Mesendoderm (in vitro differentiated cells): ENCODE data around the gene ADGRV1.

Experiments used
- DNase-seq: peaks from one replicate; pipeline ENCODE4 v3.0.0; 2013
- H2AK5ac ChIP-seq: 2 replicates; pipeline ENCODE4 v1.6.1; 2013; ENCODE audit warnings: low read length, inconsistent platforms
- H2BK120ac ChIP-seq: 2 replicates; pipeline ENCODE4 v1.6.1; 2013; ENCODE audit warnings: low read depth, mild to moderate bottlenecking, low read length, moderate library complexity, mixed read lengths
- H2BK15ac ChIP-seq: replicated peaks from 2 replicates; pipeline ENCODE4 v1.6.1; 2013; ENCODE audit warnings: low read depth, mild to moderate bottlenecking, moderate library complexity
- H2BK5ac ChIP-seq: 2 replicates; pipeline ENCODE4 v1.6.1; 2013; ENCODE audit warnings: low read length, inconsistent platforms
- H3K18ac ChIP-seq: 2 replicates; pipeline ENCODE4 v1.6.1; 2013; ENCODE audit warnings: mild to moderate bottlenecking, low read length, mixed read lengths
- H3K23ac ChIP-seq: one replicate; pipeline ENCODE4 v1.6.1; 2013; ENCODE audit warnings: low read length
- H3K27ac ChIP-seq: 2 replicates; pipeline ENCODE4 v1.5.1; 2013; ENCODE audit warnings: low read depth, mild to moderate bottlenecking, inconsistent platforms, low read length, moderate library complexity
- H3K27me3 ChIP-seq: 2 replicates; pipeline ENCODE4 v1.6.1; 2013; ENCODE audit warnings: low read length, control low read depth, mild to moderate bottlenecking, inconsistent platforms; ENCODE audit not compliant: insufficient read depth, poor library complexity
- H3K36me3 ChIP-seq: 2 replicates; pipeline ENCODE4 v1.6.1; 2013; ENCODE audit warnings: low read length, inconsistent platforms; ENCODE audit not compliant: control insufficient read depth, insufficient read depth
- H3K4ac ChIP-seq: one replicate; pipeline ENCODE4 v1.6.1; 2013; ENCODE audit warnings: low read depth, mild to moderate bottlenecking, low read length, moderate library complexity
- H3K4me1 ChIP-seq: 2 replicates; pipeline ENCODE4 v1.6.1; 2013; ENCODE audit warnings: low read depth, low read length, inconsistent platforms; ENCODE audit not compliant: control insufficient read depth
- H3K4me2 ChIP-seq: 2 replicates; pipeline ENCODE4 v1.6.1; 2013; ENCODE audit warnings: low read length
- H3K4me3 ChIP-seq: 2 replicates; pipeline ENCODE4 v1.5.1; 2013; ENCODE audit warnings: mild to moderate bottlenecking, low read length
- H3K56ac ChIP-seq: one replicate; pipeline ENCODE4 v1.6.1; 2013; ENCODE audit warnings: low read length
- H3K79me1 ChIP-seq: 2 replicates; pipeline ENCODE4 v1.6.1; 2013; ENCODE audit warnings: low read length, inconsistent platforms
- H3K79me2 ChIP-seq: 2 replicates; pipeline ENCODE4 v1.6.1; 2013; ENCODE audit warnings: mild to moderate bottlenecking, low read length; ENCODE audit not compliant: control insufficient read depth, insufficient read depth
- H3K9ac ChIP-seq: 2 replicates; pipeline ENCODE4 v1.6.1; 2013; ENCODE audit warnings: low read length, inconsistent platforms
- H4K5ac ChIP-seq: one replicate; pipeline ENCODE4 v1.6.1; 2013; ENCODE audit warnings: low read length
- H4K8ac ChIP-seq: one replicate; pipeline ENCODE4 v1.6.1; 2013; ENCODE audit warnings: low read depth, mild to moderate bottlenecking, control low read depth, low read length, moderate library complexity
- WGBS: extraction: QIAGEN DNeasy Blood & Tissue Kit; methylation state at CpG from one replicate; pipeline ENCODE4 v1.1.7; 2013; ENCODE audit warnings: low lambda C conversion rate, missing lambda C conversion rate; ENCODE audit not compliant: insufficient coverage; ENCODE audit errors: extremely low coverage; 5-methylcytosine and 5-hydroxymethylcytosine counted together

Gene ADGRV1

DNA sequence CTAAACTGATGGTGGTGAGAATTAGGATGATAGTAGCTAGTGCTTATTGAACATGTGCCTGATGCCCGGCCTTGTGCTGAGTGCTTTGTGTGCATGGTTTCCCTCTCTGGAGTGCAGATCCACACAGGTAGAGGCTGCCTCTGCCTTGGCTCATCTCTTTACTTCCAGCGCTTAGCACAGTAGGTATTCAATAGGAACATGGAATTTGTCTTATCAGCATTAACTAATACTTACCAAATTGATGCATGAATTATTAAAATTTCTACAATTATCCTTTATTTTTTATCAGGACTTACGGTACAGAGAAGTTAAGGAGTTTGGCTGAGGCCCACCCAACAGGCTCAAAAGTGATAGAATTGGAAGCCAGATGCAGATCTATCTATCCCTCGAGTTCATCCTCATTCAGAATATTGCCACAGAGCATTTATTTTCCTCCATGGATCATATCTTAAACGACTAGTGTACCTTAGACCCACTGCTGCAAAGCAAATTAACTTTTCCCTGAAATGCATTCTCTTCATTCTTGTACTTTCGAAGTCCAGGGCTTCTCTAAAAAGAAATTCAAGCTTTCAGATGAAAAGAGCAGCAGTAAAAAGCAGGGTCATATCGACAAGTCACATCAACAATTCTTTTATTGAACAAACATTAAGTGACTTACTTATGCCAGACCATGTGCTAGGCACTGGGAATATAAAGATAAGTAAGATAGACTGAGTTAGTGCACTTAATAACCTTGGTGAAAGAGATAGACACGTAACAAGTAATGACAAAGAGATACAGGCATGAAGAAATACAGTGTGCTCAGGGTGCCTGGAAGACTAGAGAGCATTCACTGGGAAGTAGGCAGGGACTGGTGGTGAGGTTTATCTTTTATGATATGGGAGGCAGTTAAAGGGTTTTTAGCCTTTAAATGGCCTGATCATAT is 534.5 kb downstream of the ADGRV1 start:
- no CpG with 5 or more reads among the region's 8 CpGs for WGBS
- H2BK120ac ChIP-seq, result no peak overlapping the region
- no peak overlapping the region for H2BK15ac ChIP-seq
- no peak for DNase-seq
- no peaks in the 10 kb centered on the region for H3K4me1 ChIP-seq
- no peak overlapping the region for H3K23ac ChIP-seq
- H2AK5ac ChIP-seq, result no peak overlapping the region
- H3K4ac ChIP-seq, result no peak overlapping the region
- H3K36me3 ChIP-seq, result no peaks in the 10 kb centered on the region
- H3K18ac ChIP-seq, result no peak overlapping the region
- H3K56ac ChIP-seq, result no peak overlapping the region
- no peak overlapping the region for H4K5ac ChIP-seq
- H3K4me2 ChIP-seq, result no peak overlapping the region
- no peak overlapping the region for H3K27ac ChIP-seq
- H3K79me1 ChIP-seq, result no peaks in the 10 kb centered on the region
- H3K79me2 ChIP-seq, result no peaks in the 10 kb centered on the region
- no peak overlapping the region for H3K4me3 ChIP-seq
- H3K9ac ChIP-seq, result no peak overlapping the region
- H4K8ac ChIP-seq, result no peak overlapping the region
- no peak overlapping the region for H2BK5ac ChIP-seq
- no peaks in the 10 kb centered on the region for H3K27me3 ChIP-seq

DNA sequence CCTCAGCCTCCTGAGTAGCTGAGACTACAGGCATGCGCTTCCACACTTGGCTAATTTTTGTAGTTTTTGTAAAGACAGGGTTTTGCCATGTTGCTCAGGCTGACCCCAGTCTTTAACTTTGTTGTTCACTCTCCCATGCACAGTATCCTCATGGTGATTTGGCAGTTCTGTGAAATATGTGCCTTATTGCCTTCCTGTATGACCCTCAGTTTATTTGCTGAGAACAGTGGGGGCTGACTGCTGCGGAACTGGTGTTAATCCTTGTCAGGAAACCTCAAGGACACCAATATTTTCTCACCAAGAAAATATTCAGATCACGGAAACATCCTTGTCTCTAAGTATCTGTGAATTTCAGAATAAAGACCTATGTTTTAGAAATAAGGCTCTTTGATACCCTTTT is 536.7 kb downstream of the ADGRV1 start:
- Histone ChIP-seq H3K18ac (no peak overlapping the region), H3K4me2 (no peak overlapping the region), H3K23ac (no peak overlapping the region), H3K4me3 (no peak overlapping the region), H3K79me1 (no peaks in the 10 kb centered on the region), H3K79me2 (no peaks in the 10 kb centered on the region), H3K27me3 (no peaks in the 10 kb centered on the region), H3K27ac (no peak overlapping the region), H4K5ac (no peak overlapping the region), H2BK120ac (no peak overlapping the region), H2BK5ac (no peak overlapping the region), H3K9ac (no peak overlapping the region), H2AK5ac (no peak overlapping the region), H4K8ac (no peak overlapping the region), H3K36me3 (no peaks in the 10 kb centered on the region), H3K56ac (no peak overlapping the region), H2BK15ac (no peak overlapping the region), H3K4ac (no peak overlapping the region), H3K4me1 (no peaks in the 10 kb centered on the region)
- DNase-seq, result no peak
- no CpG with 5 or more reads among the region's 3 CpGs for WGBS

- H3K79me1 ChIP-seq, result no peaks in the 10 kb centered on the region
- no peak overlapping the region for H4K8ac ChIP-seq
- no peak overlapping the region for H2AK5ac ChIP-seq
- H3K4ac ChIP-seq, result peak overlapping the region; percentile 16
- H3K4me3 ChIP-seq, result no peak overlapping the region
- no peak overlapping the region for H2BK5ac ChIP-seq
- no peak for DNase-seq
- no peak overlapping the region for H2BK15ac ChIP-seq
- H3K4me2 ChIP-seq, result no peak overlapping the region
- H2BK120ac ChIP-seq, result no peak overlapping the region
- H3K9ac ChIP-seq, result no peak overlapping the region
- H3K79me2 ChIP-seq, result no peaks in the 10 kb centered on the region
- H3K4me1 ChIP-seq, result no peaks in the 10 kb centered on the region
- no peaks in the 10 kb centered on the region for H3K36me3 ChIP-seq
- H4K5ac ChIP-seq, result no peak overlapping the region
- H3K56ac ChIP-seq, result no peak overlapping the region
- H3K27ac ChIP-seq, result no peak overlapping the region
- no CpG with 5 or more reads among the region's 6 CpGs for WGBS
- no peaks in the 10 kb centered on the region for H3K27me3 ChIP-seq
- peak overlapping the region; percentile 39 for H3K18ac ChIP-seq
- no peak overlapping the region for H3K23ac ChIP-seq
Observed at GRCh38 chr5:91095786-91096385, 537.3 kb downstream of the ADGRV1 start.

DNA sequence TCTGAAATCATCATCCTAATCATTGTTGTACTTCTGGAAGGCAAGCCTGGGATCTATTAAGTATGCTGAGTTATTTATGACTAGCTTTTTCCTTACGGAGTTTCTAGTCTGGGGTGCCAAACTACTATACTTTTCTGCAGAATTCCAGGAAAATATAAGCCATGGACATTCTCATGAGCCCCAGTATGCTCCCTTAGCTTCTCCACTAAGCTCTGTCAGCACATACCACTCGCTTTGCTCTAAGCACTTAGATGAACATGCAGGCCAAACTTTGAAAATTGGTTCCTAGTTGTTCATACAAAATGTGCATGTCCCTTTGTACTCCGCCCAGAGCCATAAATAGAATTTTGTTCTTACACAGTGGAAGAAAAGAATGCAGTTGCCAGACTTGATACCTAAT is 539.9 kb downstream of the ADGRV1 start:
- no peaks in the 10 kb centered on the region for H3K79me2 ChIP-seq
- no peak overlapping the region for H4K5ac ChIP-seq
- no peak overlapping the region for H2AK5ac ChIP-seq
- no peak overlapping the region for H3K18ac ChIP-seq
- H2BK5ac ChIP-seq, result no peak overlapping the region
- H4K8ac ChIP-seq, result no peak overlapping the region
- H3K27ac ChIP-seq, result no peak overlapping the region
- no peak overlapping the region for H3K56ac ChIP-seq
- no CpG with 5 or more reads among the region's 3 CpGs for WGBS
- H3K27me3 ChIP-seq, result no peaks in the 10 kb centered on the region
- H3K36me3 ChIP-seq, result no peaks in the 10 kb centered on the region
- no peak overlapping the region for H3K9ac ChIP-seq
- no peak overlapping the region for H2BK120ac ChIP-seq
- no peak overlapping the region for H2BK15ac ChIP-seq
- no peak overlapping the region for H3K4me2 ChIP-seq
- H3K79me1 ChIP-seq, result no peaks in the 10 kb centered on the region
- no peaks in the 10 kb centered on the region for H3K4me1 ChIP-seq
- H3K4me3 ChIP-seq, result no peak overlapping the region
- H3K4ac ChIP-seq, result no peak overlapping the region
- H3K23ac ChIP-seq, result no peak overlapping the region
- no peak for DNase-seq

- H4K8ac ChIP-seq, result no peak overlapping the region
- peak; percentile 86 for DNase-seq
- H3K36me3 ChIP-seq, result no peaks in the 10 kb centered on the region
- no peak overlapping the region for H2BK120ac ChIP-seq
- no peak overlapping the region for H4K5ac ChIP-seq
- H3K79me1 ChIP-seq, result no peaks in the 10 kb centered on the region
- no peak overlapping the region for H3K18ac ChIP-seq
- H2BK15ac ChIP-seq, result no peak overlapping the region
- WGBS, result no CpG with 5 or more reads among the region's 8 CpGs
- no peaks in the 10 kb centered on the region for H3K79me2 ChIP-seq
- no peak overlapping the region for H2AK5ac ChIP-seq
- no peaks in the 10 kb centered on the region for H3K4me1 ChIP-seq
- no peak overlapping the region for H3K4me3 ChIP-seq
- no peak overlapping the region for H3K23ac ChIP-seq
- no peak overlapping the region for H2BK5ac ChIP-seq
- no peak overlapping the region for H3K4me2 ChIP-seq
- H3K27ac ChIP-seq, result no peak overlapping the region
- H3K4ac ChIP-seq, result no peak overlapping the region
- H3K9ac ChIP-seq, result no peak overlapping the region
- no peaks in the 10 kb centered on the region for H3K27me3 ChIP-seq
- H3K56ac ChIP-seq, result no peak overlapping the region
Observed at GRCh38 chr5:91101600-91102379, 543.2 kb downstream of the ADGRV1 start.
